Heart right ventricle (tissue), 16 donors: ENCODE measurements around the gene STXBP5. TPM values are rescaled to one million over a fixed set of nuclear protein-coding genes. Genes with fewer than 3 reads are reported as not detected.

Source experiments
- ATAC-seq, 8 donors: fragments of 200-7000 bp; cut with Tn5 transposase; one replicate each; pipeline ENCODE4 v1.9.1; 2020; ENCODE audit warnings: mild to moderate bottlenecking in 8 of 8, moderate library complexity in 8 of 8, moderate number of reproducible peaks in 1 of 8
- DNase-seq, 2 donors: peaks; one replicate each; pipeline ENCODE4 v3.0.0-alpha.2; 2020
- H3K27ac ChIP-seq, 10 donors: fragments of 200-600 bp; sonication (generic) in 2 of 10; one replicate each; pipeline versions ENCODE4 v1.5.0 to v1.8.0; 2020 to 2022; ENCODE audit warnings: mild to moderate bottlenecking in 3 of 10
- H3K27me3 ChIP-seq, 7 donors: fragments of 200-600 bp; one replicate each; pipeline ENCODE4 v1.8.0; 2021 to 2022; ENCODE audit warnings: mild to moderate bottlenecking in 2 of 7
- H3K36me3 ChIP-seq, 9 donors: fragments of 200-600 bp; sonication (generic) in 1 of 9; one replicate each; pipeline versions ENCODE4 v1.5.0 to v1.8.0; 2020 to 2022; ENCODE audit warnings: mild to moderate bottlenecking in 2 of 9
- H3K4me1 ChIP-seq, 9 donors: fragments of 200-600 bp; sonication (generic) in 1 of 9; one replicate each; pipeline versions ENCODE4 v1.5.0 to v1.8.0; 2020 to 2022; ENCODE audit warnings: mild to moderate bottlenecking in 4 of 9
- H3K4me3 ChIP-seq, 10 donors: fragments of 200-600 bp; sonication (generic) in 2 of 10; one replicate each; pipeline versions ENCODE4 v1.5.0 to v1.8.0; 2020 to 2022; ENCODE audit warnings: mild to moderate bottlenecking in 7 of 10, moderate library complexity in 2 of 10
- H3K9me3 ChIP-seq, 11 donors: fragments of 200-600 bp in 10 of 11; sonication (generic) in 2 of 11; one replicate each; pipeline versions ENCODE4 v1.5.0 to v1.8.0; 2013 to 2022; ENCODE audit warnings: mild to moderate bottlenecking in 2 of 11, control low read depth in 1 of 11, moderate library complexity in 1 of 11
- CTCF ChIP-seq, 9 donors: fragments of 200-600 bp; sonication (generic) in 2 of 9; IDR thresholded peaks; one replicate each; pipeline versions ENCODE4 v1.5.0 to v1.8.0; 2021 to 2022; ENCODE audit warnings: antibody characterized with exemption in 9 of 9, mild to moderate bottlenecking in 5 of 9, moderate library complexity in 1 of 9
- WGBS, 2 donors: extraction: QIAGEN DNeasy Blood & Tissue Kit; methylation state at CpG; one replicate each; pipeline ENCODE4 v1.1.7; 2013; ENCODE audit warnings: inconsistent platforms in 1 of 2; 5-methylcytosine and 5-hydroxymethylcytosine counted together
- intact Hi-C, 10 donors: fragments of 100-400 bp; cut with DNase I; formaldehyde crosslinking; loops; one replicate each; pipeline versions ENCODE4 v1.11.1 to v1.14.2; 2022
- polyA plus RNA-seq, 2 donors: library from polyadenylated mRNA; stranded (reverse); fragments of 200-250 nt; gene quantifications; one replicate each; pipeline ENCODE4 v1.2.3, GENCODE V29; 2013
- total RNA-seq, 10 donors: library from RNA; stranded (reverse); fragmentation: NEBNext Ultra II Directional in 3 of 10; extraction: Animal tissue kit (Norgen Biotek cat#: 25700) in 3 of 10; gene quantifications; one replicate each; pipeline versions ENCODE4 v1.2.1 to v1.2.4, GENCODE V29; 2021 to 2023
- donor health status: Arrhythmogenic right ventricular cardiomyopathy.
- donor health status: ischemic (EF 13 %, LVEDD 7.1; RV severe dilation, severe dysfunction).
- donor health status: healthy with polysubstance abuse.
- donor health status: DM: no; HTN: yes; CAD: no.
- donor health status: DM: no; HTN: no; CAD: no.
- donor health status: ischemic (EF 25% LVEDD 6.9; RV normal size, moderate dysfunction).
- donor health status: ischemic (EF 25% LVEDD 5.7; RV mildly dilated, moderate dysfunction).
- donor health status: healthy.
- donor health status: DM: yes; HTN: yes; CAD: no.
- donor health status: Ischemic cardiomyopathy.
- donor health status: ischemic (EF 35%, LVEDD 5.7; RV mildly dilated, moderate dysfunction).
- donor health status: nonischemic (EF 11% LVEDD 7.7; RV severe dilation, severe dysfunction).
- donor health status: DM: yes; HTN: yes; CAD: no.
- donor health status: PGD.
- donor health status: ischemic (EF 29% LVEDD 5.4; RV normal size, mild dysfunction).
- donor health status: nonischemic (EF 23%, LVEDD 6.1; RV moderate dilation, normal function).

STXBP5 gene
- total and polyA plus RNA-seq, 12 donors = 2.8 to 23.2 (median 13.4) TPM

- Histone ChIP-seq H3K27ac (no peak overlapping the region), H3K27me3 (no peaks in the 10 kb centered on the region), H3K4me1 (peaks cover 0 to 15% (median 0%) of the 10 kb centered on the region in 9 donors), H3K9me3 (no peaks in the 10 kb centered on the region), H3K4me3 (no peak overlapping the region), H3K36me3 (peaks cover 0 to 16% (median 0%) of the 10 kb centered on the region in 9 donors)
- DNase-seq = no peak
- TF ChIP-seq CTCF (IDR thresholded peaks at IDR 0.05) = no peak
- no peak for ATAC-seq
- intact Hi-C loops = no loop called here
- WGBS, 2 donors = 69 to 81% methylated on average over 3 of the region's 3 CpGs
Observed at GRCh38 chr6:147216915-147217314, 12.7 kb downstream of the STXBP5 start.

DNA sequence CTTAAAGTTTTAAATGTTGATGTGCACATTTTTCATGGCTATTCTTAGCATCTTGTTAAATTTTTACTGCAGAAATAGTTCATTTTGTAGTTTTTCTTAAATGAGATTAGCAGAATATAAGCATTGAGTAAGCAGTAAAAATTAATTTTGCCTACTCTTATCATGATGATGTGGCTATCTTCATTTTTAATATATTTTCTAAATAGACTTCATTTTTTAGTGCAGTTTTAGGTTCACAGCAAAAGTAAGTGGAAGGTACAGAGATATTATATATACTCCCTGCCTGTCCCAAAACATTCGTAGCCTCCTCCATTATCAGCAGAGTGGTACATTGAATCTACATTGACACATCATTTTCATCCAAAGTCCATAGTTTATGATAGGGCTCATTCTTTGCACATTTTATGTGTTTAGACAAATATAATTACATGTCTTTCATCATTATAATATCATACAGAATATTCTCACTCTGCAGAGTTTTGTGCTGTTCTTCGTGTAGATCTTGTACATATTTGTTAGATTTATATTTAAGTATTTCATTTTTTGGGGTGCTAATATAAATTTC, 13.7 kb downstream of the STXBP5 start:
- DNase-seq = no peak
- Histone ChIP-seq H3K4me1 (peaks cover 0 to 24% (median 4%) of the 10 kb centered on the region in 9 donors), H3K27ac (no peak overlapping the region), H3K27me3 (no peaks in the 10 kb centered on the region), H3K36me3 (peaks cover 0 to 22% (median 0%) of the 10 kb centered on the region in 9 donors), H3K9me3 (no peaks in the 10 kb centered on the region), H3K4me3 (no peak overlapping the region)
- no peak for TF ChIP-seq CTCF (IDR thresholded peaks at IDR 0.05)
- 95 to 97% methylated on average over 2 of the region's 2 CpGs for WGBS, 2 donors
- no peak for ATAC-seq
- intact Hi-C loops = no loop called here

DNA sequence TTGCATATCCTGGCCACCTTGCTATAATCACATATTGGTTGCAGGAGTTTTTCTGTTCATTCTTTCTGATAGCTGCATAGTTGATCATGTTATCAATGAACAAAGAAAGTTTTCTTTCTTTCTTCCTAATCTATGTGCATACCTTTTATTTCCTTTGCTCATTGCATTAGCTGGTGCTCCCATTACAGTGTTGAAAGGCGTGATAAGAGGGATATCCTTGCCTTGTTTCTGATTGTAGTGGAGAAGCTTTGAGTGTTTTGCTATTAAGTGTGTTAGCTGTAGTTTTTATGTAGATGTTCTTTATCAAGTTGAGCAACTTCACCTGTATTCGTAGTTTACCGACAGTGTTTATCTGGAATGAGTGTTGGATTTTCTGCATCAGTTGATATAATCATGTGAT, 14.6 kb downstream of the STXBP5 start:
- H3K27me3 ChIP-seq = no peaks in the 10 kb centered on the region
- ATAC-seq (no peak), DNase-seq (no peak)
- no peak for TF ChIP-seq CTCF (IDR thresholded peaks at IDR 0.05)
- H3K4me1 ChIP-seq = peaks cover 0 to 24% (median 4%) of the 10 kb centered on the region in 9 donors
- H3K27ac ChIP-seq = no peak overlapping the region
- H3K36me3 ChIP-seq = peaks cover 0 to 29% (median 0%) of the 10 kb centered on the region in 9 donors
- no peak overlapping the region for H3K4me3 ChIP-seq
- intact Hi-C loops = no loop called here
- WGBS, 2 donors = 79 to 81% methylated on average over 3 of the region's 3 CpGs
- no peaks in the 10 kb centered on the region for H3K9me3 ChIP-seq

- DNase-seq (no peak), ATAC-seq (no peak)
- H3K27ac ChIP-seq = no peak overlapping the region
- intact Hi-C loops = no loop called here
- no peak for TF ChIP-seq CTCF (IDR thresholded peaks at IDR 0.05)
- no peaks in the 10 kb centered on the region for H3K27me3 ChIP-seq
- H3K36me3 ChIP-seq = peaks cover 0 to 32% (median 0%) of the 10 kb centered on the region in 9 donors
- H3K4me1 ChIP-seq = peaks cover 0 to 24% (median 4%) of the 10 kb centered on the region in 9 donors
- no peak overlapping the region for H3K4me3 ChIP-seq
- 95 to 100% methylated on average over 1 of the region's 1 CpG for WGBS, 2 donors
- no peaks in the 10 kb centered on the region for H3K9me3 ChIP-seq
Observed at GRCh38 chr6:147219463-147219862, 15.2 kb downstream of the STXBP5 start.
